Fibroblast of skin of scalp (primary cell): ENCODE measurements around the gene LRCH3.

Source experiments
- DNase-seq: peaks from one replicate; pipeline ENCODE4 v3.0.0-alpha.2; 2013

Gene LRCH3

GRCh38 chr3:197793247-197793646 is 2.2 kb downstream of the LRCH3 start:
- peak; percentile 24 for DNase-seq

- DNase-seq, result no peak
Observed at GRCh38 chr3:197794115-197794514, 3.1 kb downstream of the LRCH3 start.

- no peak for DNase-seq
Observed at GRCh38 chr3:197795200-197795599, 4.1 kb downstream of the LRCH3 start.

GRCh38 chr3:197796087-197796486 is 5.0 kb downstream of the LRCH3 start:
- no peak for DNase-seq

GRCh38 chr3:197798863-197799262 is 7.8 kb downstream of the LRCH3 start:
- no peak for DNase-seq

GRCh38 chr3:197800379-197800778 is 9.3 kb downstream of the LRCH3 start:
- peak; percentile 9 for DNase-seq

GRCh38 chr3:197801891-197802778 is 11.1 kb downstream of the LRCH3 start:
- peak; percentile 31 for DNase-seq

GRCh38 chr3:197802779-197803459 is 11.9 kb downstream of the LRCH3 start:
- DNase-seq, result no peak

GRCh38 chr3:197804511-197804910 is 13.5 kb downstream of the LRCH3 start:
- no peak for DNase-seq

- DNase-seq, result peak; percentile 54
Observed at GRCh38 chr3:197807969-197808587, 17.0 kb downstream of the LRCH3 start.

GRCh38 chr3:197809356-197810020 is 18.4 kb downstream of the LRCH3 start:
- DNase-seq, result peak; percentile 88

- no peak for DNase-seq
Observed at GRCh38 chr3:197810901-197811300, 19.8 kb downstream of the LRCH3 start.

GRCh38 chr3:197811343-197811742 is 20.3 kb downstream of the LRCH3 start:
- DNase-seq, result peak; percentile 89

GRCh38 chr3:197814372-197814771 is 23.3 kb downstream of the LRCH3 start:
- DNase-seq, result no peak

GRCh38 chr3:197820550-197821335 is 29.7 kb downstream of the LRCH3 start:
- no peak for DNase-seq

GRCh38 chr3:197829397-197830045 is 38.5 kb downstream of the LRCH3 start:
- DNase-seq, result no peak

GRCh38 chr3:197830308-197830966 is 39.4 kb downstream of the LRCH3 start:
- DNase-seq, result no peak

GRCh38 chr3:197830967-197831313 is 39.9 kb downstream of the LRCH3 start:
- no peak for DNase-seq

- no peak for DNase-seq
Observed at GRCh38 chr3:197833930-197834715, 43.1 kb downstream of the LRCH3 start.

GRCh38 chr3:197835509-197835908 is 44.5 kb downstream of the LRCH3 start:
- DNase-seq, result no peak
